Measurements from ENCODE around the gene UBA1.

Gene UBA1

DNA sequence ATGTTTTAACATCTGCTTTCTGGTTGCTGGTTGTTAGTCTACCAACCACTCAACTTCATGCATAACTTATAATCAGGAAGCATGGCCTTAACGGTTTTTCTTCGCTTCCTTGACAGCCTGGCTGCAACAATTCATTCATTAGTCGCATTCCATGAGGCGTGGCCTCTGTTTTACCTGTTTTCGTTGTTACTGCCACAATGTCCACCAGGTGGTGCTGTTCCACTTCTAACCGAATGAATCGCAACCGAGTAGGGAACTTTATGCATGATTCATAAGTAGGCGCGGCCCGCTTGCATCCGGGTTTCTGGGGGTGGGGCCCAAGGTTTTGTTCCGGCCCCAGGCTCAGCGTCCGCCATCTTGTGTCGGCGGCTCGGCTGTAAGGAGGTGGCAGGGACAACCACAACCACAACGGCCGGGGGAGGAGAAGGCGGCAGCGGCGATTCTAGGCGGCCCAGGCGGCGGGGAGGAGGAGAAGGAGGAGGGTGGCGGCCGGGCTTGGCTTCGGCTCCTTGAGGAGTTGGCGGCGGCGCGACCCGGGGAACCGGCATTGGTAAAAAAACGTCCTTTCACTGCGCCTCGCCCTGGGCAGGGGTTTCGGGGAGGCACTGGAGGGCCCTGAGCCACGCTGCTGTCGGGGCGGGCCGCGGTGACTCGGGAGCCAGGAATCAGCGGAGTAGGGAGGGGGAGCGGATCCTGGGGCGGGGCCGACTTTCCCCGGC is at the start of gene UBA1:
Gene UBA1 (plus strand): TSS at position 355 of the 719 bp plus-strand sequence. CDS start 4,974 bp downstream, outside the sequence.
- peak; percentile 97 for DNase-seq (ENCODE audit: low spot score)

DNA sequence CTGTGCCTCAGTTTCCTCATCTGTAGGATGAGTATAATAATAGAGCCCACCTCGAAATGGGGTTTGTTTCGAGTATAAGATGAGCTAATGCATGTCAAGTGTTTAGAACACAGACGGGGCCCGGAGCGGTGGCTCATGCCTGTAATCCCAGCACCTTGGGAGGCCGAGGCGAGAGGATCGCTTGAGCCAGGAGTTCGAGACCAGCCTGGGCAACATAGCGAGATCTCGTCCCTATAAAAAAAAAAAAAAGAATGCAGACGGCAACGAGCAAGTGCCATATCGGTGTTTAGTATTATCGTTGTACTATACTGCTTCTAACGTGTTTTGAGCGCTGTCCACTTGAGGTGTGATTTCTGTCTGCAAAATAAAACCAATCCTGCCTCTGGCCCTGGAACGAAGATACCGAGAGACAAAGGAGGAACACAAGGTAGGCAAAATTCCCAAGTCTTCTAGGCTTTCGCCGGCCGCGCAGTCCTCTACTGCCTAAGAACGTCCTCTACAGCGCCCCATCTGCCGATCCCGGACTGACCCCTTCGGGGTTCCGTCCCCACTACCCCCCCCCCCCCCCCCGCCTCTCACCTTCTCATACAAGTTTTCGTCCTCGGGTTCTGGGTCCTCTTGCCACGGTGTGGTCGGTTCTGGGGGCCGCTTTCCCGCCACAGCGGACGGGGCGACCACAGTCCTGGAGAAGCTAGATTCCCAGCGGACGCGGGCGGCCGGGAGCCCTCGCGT is 49.6 kb upstream of the UBA1 start:
- DNase-seq (ENCODE audit: low spot score), result no peak

DNA sequence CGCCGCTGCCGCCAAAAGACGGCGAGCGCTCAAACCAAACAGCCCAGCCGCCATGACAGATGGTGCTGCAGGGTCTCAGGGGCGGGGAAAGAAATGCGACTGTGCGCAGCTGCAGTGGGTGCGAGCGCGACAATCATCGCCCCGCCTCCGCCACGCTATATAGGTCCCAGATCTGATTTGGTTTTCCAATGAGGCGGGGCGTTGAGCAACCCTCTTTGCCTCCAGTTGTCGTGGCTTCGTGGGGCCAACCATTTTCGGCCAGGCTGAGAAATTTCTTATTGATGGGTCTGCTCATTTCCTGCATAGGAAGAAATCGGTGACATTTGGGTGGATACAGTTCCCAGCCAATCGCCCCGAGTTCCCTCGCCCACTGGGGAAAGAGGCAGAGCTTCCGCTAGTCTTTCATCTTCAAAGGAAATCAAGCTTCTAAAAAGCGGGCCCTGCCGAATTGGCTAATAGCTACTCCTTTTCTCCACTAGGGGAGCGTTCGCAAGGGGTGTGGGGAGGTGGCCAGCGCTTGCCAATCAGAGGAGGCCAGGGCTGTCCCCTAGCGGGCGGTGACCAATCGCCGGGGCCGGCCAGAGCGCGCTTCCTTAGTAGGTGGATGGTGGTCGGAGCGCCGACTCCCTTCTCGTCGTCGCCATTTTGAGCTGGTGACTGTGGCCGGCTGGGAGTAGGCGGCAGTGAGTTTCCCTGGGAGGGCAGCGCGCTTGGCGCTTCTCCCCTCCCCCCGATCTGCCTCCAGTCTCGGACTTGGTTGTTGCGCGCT is 48.8 kb upstream of the UBA1 start, which contains the start of the genes NDUFB11 and RBM10:
Gene NDUFB11 (minus strand): TSS at position 77 of the 769 bp plus-strand sequence. CDS start 23 bp downstream, at position 54.
Gene RBM10 (plus strand): TSS at position 596 of the 769 bp plus-strand sequence. CDS start 2,261 bp downstream, outside the sequence.
- DNase-seq (ENCODE audit: low spot score), result peak; percentile 94

- DNase-seq (ENCODE audit: low spot score), result no peak
Measured at GRCh38 chrX:47145395-47146120, 48.1 kb upstream of the UBA1 start.

DNA sequence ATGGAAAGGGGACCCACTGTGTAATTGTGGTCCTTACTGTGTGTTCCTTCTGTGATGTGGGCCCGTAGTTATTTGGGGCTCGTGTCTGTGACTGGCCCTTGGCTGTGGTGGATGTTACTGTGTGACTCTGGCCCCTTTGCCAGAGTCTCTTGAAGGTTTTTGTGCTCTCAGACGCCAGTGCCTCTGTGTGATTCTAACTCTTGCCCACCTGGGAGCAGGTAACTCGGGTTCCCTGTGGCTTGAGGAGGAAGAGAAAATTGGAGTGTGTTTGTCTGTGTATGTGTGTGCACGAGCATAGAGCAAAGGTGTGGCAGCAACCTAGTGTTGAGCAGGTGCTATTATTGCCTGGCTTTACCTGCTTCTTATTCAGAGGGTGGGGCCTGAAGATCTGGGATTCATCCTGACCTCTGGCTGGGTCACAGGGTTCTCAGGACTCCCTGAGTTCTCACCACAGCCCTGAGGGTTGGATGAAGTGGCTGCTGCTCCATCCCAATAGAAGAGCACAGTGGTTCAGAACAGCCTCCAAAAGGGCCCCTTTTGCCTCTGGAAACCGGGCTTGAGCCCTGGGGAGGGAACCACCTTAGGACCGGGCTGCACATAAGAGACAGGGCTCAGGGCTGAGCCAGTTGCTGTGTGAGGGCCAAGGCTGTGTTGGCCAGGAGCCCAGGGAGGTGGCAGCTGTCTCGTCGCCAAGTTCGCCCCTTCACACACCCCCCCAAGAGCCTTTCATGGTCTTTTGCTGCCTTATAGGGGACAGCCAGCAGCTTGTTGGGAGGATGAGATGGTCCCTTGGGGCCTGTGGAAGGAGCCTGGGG is 47.3 kb upstream of the UBA1 start:
- no peak for DNase-seq (ENCODE audit: low spot score)

DNA sequence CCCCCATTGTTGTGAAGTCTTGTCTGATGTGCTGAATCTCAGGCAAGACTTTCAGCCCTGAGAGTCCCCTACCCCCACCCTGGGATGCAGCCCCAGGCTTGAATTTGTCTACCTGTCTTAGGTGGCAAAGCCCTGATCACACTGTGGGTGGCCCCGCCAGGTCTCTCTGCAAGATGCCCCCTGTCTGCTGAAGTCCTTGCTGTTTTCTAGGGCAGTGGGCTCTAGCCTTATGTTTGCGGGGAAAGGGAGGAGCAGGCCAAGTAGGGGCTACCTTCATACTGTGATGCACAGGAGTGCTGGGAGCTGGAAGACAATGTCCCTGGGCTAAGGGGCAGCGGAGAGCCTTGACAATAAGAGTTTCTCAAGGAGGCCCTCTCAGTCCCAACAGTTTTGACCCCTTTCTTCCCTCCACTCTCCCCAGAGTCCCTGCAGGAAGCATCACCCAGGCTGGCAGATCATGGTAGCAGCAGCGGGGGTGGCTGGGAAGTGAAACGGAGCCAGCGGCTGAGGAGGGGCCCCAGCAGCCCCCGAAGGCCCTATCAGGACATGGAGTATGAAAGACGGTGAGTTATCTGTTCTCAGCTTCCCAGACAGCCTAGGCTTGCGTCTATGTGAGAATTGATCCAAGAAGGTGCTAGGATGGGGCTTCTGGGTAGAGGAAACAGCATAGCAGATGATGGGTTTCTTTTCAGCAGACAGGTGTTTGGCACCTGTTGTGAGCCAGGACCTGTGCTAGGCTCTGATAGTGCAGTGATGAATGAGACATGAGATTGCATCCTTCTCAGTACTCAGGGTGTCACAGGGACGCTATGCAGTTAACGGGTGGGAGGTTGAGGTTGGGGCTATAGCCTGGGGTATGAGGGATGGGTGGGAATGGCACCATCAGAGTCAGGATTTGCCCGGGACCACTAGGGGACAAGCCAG is 46.4 kb upstream of the UBA1 start:
- no peak for DNase-seq (ENCODE audit: low spot score)

- no peak for DNase-seq (ENCODE audit: low spot score)
Measured at GRCh38 chrX:47148946-47149345, 44.7 kb upstream of the UBA1 start.

DNA sequence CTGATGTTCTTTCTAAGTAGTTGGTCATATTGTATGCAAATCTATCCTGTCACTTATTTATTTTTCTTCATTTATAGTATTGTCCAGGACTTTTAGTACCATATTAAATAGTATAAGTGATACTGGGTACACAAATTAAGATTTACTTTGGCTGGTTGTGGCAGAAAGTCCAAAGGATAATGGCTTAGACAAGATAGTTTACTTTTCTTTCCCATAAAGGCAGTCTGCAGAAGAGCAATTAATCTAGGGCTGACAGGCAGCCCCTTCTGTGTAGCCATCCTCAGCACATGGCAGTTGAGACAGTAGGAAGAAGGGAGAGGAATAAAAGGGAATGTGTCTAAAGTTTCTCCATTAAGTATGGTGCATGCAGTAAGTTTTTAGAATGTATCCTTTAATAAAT is 42.2 kb upstream of the UBA1 start:
- no peak for DNase-seq (ENCODE audit: low spot score)

DNA sequence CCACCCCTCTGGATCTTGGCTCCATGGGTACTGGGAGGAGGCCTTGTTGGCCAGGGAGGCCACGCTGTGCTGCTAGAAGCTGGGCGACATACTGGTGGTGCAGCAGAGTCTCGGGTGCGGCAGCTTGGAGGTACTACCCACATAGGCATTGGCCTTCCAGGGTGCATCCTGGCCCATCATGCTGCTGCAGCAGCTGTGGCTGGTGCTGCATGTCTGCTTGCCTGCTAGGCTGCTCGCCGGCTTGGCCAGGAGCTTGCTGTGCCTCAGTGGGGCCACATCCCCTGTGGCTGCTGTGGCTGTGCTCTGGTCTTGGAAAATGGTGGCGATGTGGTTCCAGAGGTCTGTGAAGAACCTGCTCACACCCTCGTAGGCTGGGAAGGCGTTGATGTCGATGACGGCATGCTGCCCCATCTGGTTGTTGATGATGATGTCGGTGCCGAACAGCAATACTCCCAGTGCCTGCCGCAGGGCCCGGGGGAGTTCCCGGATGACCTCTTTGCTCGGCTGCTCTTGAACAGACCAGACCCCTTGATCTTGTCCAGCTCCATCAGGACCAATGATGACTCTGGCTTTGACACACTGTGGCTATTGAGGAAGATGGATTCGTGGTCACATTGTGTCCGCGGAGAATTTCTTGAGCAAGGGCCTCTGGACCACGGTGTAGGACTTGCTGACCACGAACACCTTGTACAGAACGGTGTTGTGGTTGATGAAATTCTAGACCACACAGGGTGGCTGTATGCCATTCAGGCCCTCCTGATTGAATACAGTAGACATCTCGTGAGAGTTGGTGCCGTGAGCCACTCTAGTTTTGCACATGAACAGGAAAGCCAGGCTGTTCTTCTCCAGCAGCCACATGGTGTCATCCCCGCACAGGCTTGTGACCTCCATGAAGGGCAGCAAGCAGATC is 36.8 kb upstream of the UBA1 start:
- DNase-seq (ENCODE audit: low spot score), result no peak

DNA sequence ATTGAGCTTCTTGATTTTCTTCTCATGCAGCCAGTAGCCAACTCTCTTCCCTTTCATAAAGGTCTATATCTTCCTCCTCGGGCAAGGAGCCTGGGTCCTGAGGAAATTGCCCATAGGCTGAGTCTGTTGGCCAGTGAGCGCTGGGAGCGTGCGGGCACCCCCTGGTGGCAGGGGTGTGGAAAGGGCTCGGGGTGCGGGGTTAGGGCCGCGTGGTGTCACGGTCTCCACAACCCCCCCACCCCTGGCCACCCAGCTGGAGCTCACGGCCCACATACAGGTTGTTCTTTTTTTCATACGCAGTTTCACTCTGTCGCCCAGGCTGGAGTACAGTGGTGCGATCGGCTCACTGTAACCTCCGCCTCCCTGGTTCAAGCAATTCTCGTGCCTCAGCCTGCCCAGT is 35.5 kb upstream of the UBA1 start:
- no peak for DNase-seq (ENCODE audit: low spot score)

- DNase-seq (ENCODE audit: low spot score), result no peak
Measured at GRCh38 chrX:47158781-47159180, 34.8 kb upstream of the UBA1 start.

DNA sequence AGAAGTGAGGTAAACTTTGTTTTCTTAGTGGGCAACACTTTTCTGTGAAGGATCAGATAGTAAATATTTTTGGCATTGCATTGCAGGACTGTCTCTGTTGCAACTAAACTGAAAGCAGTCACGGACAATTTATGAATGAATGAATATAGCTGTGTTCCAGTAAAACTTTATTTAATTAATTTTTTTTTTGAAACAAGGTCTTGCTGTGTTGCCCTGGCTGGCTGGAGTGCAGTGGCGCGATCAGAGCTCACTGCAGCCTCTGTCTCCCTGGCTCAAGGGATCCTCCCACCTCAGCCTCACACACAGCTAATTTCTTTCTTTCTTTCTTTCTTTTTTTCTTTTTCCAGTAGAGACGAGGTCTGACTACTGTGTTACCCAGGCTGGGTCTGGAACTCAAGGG is 32.8 kb upstream of the UBA1 start:
- no peak for DNase-seq (ENCODE audit: low spot score)

DNA sequence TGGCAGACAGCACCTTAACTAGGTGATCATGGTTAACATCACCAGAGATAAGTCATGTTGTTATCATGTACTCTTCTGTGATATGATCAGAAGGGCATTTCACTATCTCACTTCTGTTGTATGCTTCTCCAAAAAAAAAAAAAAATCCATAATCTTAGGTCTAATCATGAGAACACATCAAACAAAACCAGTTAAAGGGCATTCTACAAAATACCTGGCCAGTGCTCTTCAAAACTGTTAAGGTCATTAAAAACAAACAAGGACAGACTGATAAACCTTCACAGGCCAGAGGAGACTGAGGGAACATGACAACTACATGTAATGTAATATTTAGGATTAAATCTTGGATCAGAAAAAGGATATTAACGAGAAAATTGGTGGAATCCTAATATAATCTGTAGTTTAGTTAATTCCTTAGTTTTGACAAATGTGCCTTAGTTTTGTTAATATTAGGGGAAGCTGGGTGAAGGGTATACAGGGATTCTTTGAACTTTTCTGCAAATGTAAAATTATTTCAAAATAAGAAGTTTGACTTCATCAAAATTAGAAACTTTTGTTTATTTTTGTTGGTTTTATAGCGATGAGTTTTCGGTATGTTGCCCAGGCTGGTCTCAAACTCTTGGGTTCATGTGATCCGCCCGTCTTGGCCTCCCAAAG is 30.6 kb upstream of the UBA1 start:
- no peak for DNase-seq (ENCODE audit: low spot score)

GRCh38 chrX:47164420-47164819 is 29.2 kb upstream of the UBA1 start:
- DNase-seq (ENCODE audit: low spot score), result no peak

- DNase-seq (ENCODE audit: low spot score), result no peak
Measured at GRCh38 chrX:47166126-47166525, 27.5 kb upstream of the UBA1 start.

DNA sequence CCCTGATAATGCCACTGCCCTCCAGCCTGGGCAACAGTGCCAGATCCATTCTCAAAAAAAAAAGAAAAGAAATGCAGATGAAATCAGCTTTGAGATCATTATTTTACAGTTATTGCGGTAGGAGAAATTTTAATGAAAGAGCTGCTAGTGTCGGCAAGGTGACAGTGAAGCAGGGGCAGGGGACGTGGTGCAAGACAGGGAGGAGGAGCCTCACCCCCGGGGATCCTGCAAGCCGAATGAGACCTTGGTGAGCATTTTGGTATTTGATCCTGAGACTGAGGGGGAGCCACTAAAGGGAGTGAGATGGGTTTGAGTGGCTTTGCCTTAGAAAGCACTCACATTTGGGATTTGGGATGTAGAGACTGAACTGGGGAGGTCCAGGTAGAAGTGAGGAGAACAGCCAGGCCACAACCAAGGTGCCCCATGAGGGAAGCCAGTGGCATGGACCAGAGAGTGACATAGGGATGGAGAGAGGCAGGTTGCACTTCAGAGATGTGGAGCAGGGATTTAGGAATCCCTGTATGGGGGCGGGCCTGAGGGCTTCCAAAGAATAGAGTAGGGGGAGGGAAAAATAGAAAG is 25.0 kb upstream of the UBA1 start:
- no peak for DNase-seq (ENCODE audit: low spot score)

DNA sequence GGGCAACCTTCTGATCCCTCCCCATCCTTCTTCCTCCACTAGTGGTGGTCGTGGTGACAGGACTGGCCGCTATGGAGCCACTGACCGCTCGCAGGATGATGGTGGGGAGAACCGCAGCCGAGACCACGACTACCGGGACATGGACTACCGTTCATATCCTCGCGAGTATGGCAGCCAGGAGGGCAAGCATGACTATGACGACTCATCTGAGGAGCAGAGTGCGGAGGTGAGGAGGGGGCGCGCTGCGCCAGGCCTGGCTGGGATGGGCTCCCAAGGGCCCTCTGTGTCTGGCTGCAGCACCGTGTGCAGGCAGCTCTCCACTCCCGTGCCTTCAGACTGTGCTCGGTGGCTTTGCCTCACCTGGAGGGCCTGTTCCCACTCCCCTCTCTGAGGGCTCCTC is 24.4 kb upstream of the UBA1 start:
- no peak for DNase-seq (ENCODE audit: low spot score)
